H1 (cell line): Measurements from ENCODE around the gene FHAD1. TPM values are rescaled to one million over a fixed set of nuclear protein-coding genes. Genes with fewer than 3 reads are reported as not detected.

ENCODE experiments used
- CTCF ChIA-PET: fragments of 300-600 bp; sonication (Branson Sonifier 250); formaldehyde crosslinking; loops from one replicate; lab custom pipeline; 2021; ENCODE audit not compliant: partially characterized antibody; lab: Charles Lee
- POLR2A ChIA-PET: fragments of 300-600 bp; sonication (Branson Sonifier 250); formaldehyde crosslinking; loops from one replicate; lab custom pipeline; 2021; ENCODE audit warnings: inconsistent platforms; ENCODE audit not compliant: partially characterized antibody; lab: Charles Lee
- DNase-seq, 2 experiments: peaks; one replicate each; pipeline versions ENCODE4 v3.0.0 to v3.0.0-alpha.2; 2010 to 2022; ENCODE audit warnings: low spot score in 2 of 2, low read depth in 1 of 2, mixed read lengths in 1 of 2
- FAIRE-seq: peaks from 2 replicates; lab custom pipeline; 2011; peaks lifted over from hg19 to GRCh38; lab: Jason Lieb, UNC
- H2AFZ ChIP-seq: 2 replicates; pipeline ENCODE4 v1.8.1; 2012; ENCODE audit warnings: low read length, inconsistent platforms
- H2AK5ac ChIP-seq: 2 replicates; pipeline ENCODE4 v1.6.1; 2013; ENCODE audit warnings: low read depth, low read length
- H2BK120ac ChIP-seq: replicated peaks from 2 replicates; pipeline ENCODE3; 2013; ENCODE audit warnings: low read depth, low read length, inconsistent platforms
- H2BK12ac ChIP-seq: 2 replicates; pipeline ENCODE4 v1.6.1; 2013; ENCODE audit warnings: low read depth, low read length
- H2BK15ac ChIP-seq: 2 replicates; pipeline ENCODE4 v1.6.1; 2013; ENCODE audit warnings: low read length
- H2BK20ac ChIP-seq: 2 replicates; pipeline ENCODE4 v1.6.1; 2013; ENCODE audit warnings: low read length
- H2BK5ac ChIP-seq: 2 replicates; pipeline ENCODE4 v1.6.1; 2013; ENCODE audit warnings: low read depth, low read length
- H3K14ac ChIP-seq: 2 replicates; pipeline ENCODE4 v1.6.1; 2013; ENCODE audit warnings: inconsistent platforms; ENCODE audit not compliant: insufficient read length
- H3K18ac ChIP-seq: 2 replicates; pipeline ENCODE4 v1.6.1; 2013; ENCODE audit warnings: low read length; ENCODE audit errors: extremely low read depth
- H3K23ac ChIP-seq: 2 replicates; pipeline ENCODE4 v1.6.1; 2013; ENCODE audit warnings: inconsistent platforms; ENCODE audit not compliant: insufficient read length
- H3K23me2 ChIP-seq: 2 replicates; pipeline ENCODE4 v1.6.1; 2013; ENCODE audit warnings: low read depth, low read length
- H3K27ac ChIP-seq: 2 replicates; pipeline ENCODE4 v1.6.1; 2011; ENCODE audit warnings: low read depth, low read length, inconsistent platforms
- H3K27me3 ChIP-seq, 4 experiments: replicated peaks in 1 of 4; 1 replicate in 1 of 4; 2 replicates in 3 of 4; pipeline versions ENCODE4 v1.6.1 to v1.8.1; 2011 to 2013; ENCODE audit warnings: low read length in 3 of 4, mild to moderate bottlenecking in 3 of 4, inconsistent platforms in 2 of 4, mixed read lengths in 2 of 4, moderate library complexity in 1 of 4; ENCODE audit not compliant: control insufficient read depth in 3 of 4, insufficient read depth in 3 of 4; ENCODE audit errors: extremely low read depth in 1 of 4
- H3K36me3 ChIP-seq, 4 experiments: 2 replicates each; pipeline versions ENCODE4 v1.6.1 to v1.8.1; 2011 to 2013; ENCODE audit warnings: mild to moderate bottlenecking in 4 of 4, low read length in 3 of 4, moderate library complexity in 2 of 4, control low read depth in 1 of 4, inconsistent platforms in 1 of 4; ENCODE audit not compliant: insufficient read depth in 4 of 4, control insufficient read depth in 2 of 4
- H3K4ac ChIP-seq: replicated peaks from 2 replicates; pipeline ENCODE3; 2013; ENCODE audit warnings: low read length, low read depth, mixed read lengths, inconsistent platforms; ENCODE audit not compliant: insufficient read length
- H3K4me1 ChIP-seq, 4 experiments: replicated peaks in 1 of 4; 1 replicate in 1 of 4; 2 replicates in 3 of 4; pipeline versions ENCODE4 v1.6.1 to v1.8.1; 2011 to 2013; ENCODE audit warnings: low read length in 3 of 4, inconsistent platforms in 2 of 4, mixed read lengths in 1 of 4; ENCODE audit not compliant: insufficient read depth in 4 of 4, control insufficient read depth in 3 of 4
- H3K4me2 ChIP-seq, 2 experiments: 2 replicates each; pipeline versions ENCODE4 v1.6.1 to v1.8.1; 2011 to 2013; ENCODE audit warnings: low read depth in 2 of 2, low read length in 2 of 2, control low read depth in 1 of 2, inconsistent platforms in 1 of 2, mild to moderate bottlenecking in 1 of 2; ENCODE audit not compliant: insufficient read depth in 1 of 2
- H3K4me3 ChIP-seq, 4 experiments: fragments of 200-600, 300-600 bp in 1 of 4; sonication (generic), shearing (Covaris generic), sonication (Bioruptor Twin) in 1 of 4; 2 replicates each; pipeline versions ENCODE4 v1.5.1 to v1.8.1; 2011 to 2016; ENCODE audit warnings: low read length in 4 of 4, low read depth in 3 of 4, control low read depth in 2 of 4, inconsistent platforms in 2 of 4, mild to moderate bottlenecking in 2 of 4, mixed read lengths in 1 of 4, moderate library complexity in 1 of 4; ENCODE audit not compliant: insufficient read depth in 2 of 4; ENCODE audit errors: extremely low read depth in 1 of 4
- H3K56ac ChIP-seq: replicated peaks from 2 replicates; pipeline ENCODE3; 2013; ENCODE audit warnings: low read depth, mild to moderate bottlenecking, mixed read lengths, low read length, inconsistent platforms; ENCODE audit not compliant: insufficient read length
- H3K79me1 ChIP-seq: 2 replicates; pipeline ENCODE4 v1.6.1; 2013; ENCODE audit warnings: low read depth, low read length, control low read depth
- H3K79me2 ChIP-seq, 2 experiments: 2 replicates each; pipeline versions ENCODE4 v1.6.1 to v1.8.1; 2012 to 2013; ENCODE audit warnings: low read length in 2 of 2, mild to moderate bottlenecking in 2 of 2, inconsistent platforms in 1 of 2; ENCODE audit not compliant: insufficient read depth in 2 of 2, control insufficient read depth in 1 of 2
- H3K9ac ChIP-seq, 4 experiments: replicated peaks in 1 of 4; 1 replicate in 1 of 4; 2 replicates in 3 of 4; pipeline versions ENCODE4 v1.6.1 to v1.8.1; 2011 to 2013; ENCODE audit warnings: low read depth in 3 of 4, low read length in 3 of 4, control low read depth in 2 of 4, mild to moderate bottlenecking in 2 of 4, moderate library complexity in 2 of 4, inconsistent platforms in 1 of 4; ENCODE audit errors: extremely low read depth in 1 of 4
- H3K9me3 ChIP-seq, 2 experiments: 2 replicates each; pipeline versions ENCODE4 v1.6.1 to v1.8.1; 2012 to 2013; ENCODE audit warnings: mild to moderate bottlenecking in 2 of 2, moderate library complexity in 2 of 2, control low read depth in 1 of 2, inconsistent platforms in 1 of 2, low read depth in 1 of 2, low read length in 1 of 2, mixed read lengths in 1 of 2; ENCODE audit not compliant: insufficient read depth in 2 of 2
- H4K20me1 ChIP-seq, 2 experiments: replicated peaks in 1 of 2; 2 replicates each; pipeline versions ENCODE3 to v1.8.1; 2011 to 2013; ENCODE audit warnings: inconsistent platforms in 2 of 2, low read length in 2 of 2, mild to moderate bottlenecking in 1 of 2; ENCODE audit not compliant: insufficient read depth in 2 of 2, control insufficient read depth in 1 of 2
- H4K5ac ChIP-seq: 2 replicates; pipeline ENCODE4 v1.6.1; 2013; ENCODE audit warnings: low read length, low read depth, mixed read lengths, inconsistent platforms; ENCODE audit not compliant: insufficient read length
- H4K8ac ChIP-seq: 2 replicates; pipeline ENCODE4 v1.8.0; 2013; ENCODE audit warnings: mild to moderate bottlenecking, moderate library complexity, low read length, inconsistent platforms; ENCODE audit not compliant: insufficient read depth; ENCODE audit errors: extremely low read depth
- H4K91ac ChIP-seq: replicated peaks from 2 replicates; pipeline ENCODE3; 2013; ENCODE audit warnings: low read length, mixed read lengths, inconsistent platforms; ENCODE audit not compliant: insufficient read length
- CBX5 ChIP-seq: fragments of 300-800, 300-1000 bp; sonication (generic); IDR thresholded peaks from 2 replicates; pipeline ENCODE4 v1.7.1; 2016; ENCODE audit warnings: antibody characterized with exemption, low read length, low read depth
- EP300 ChIP-seq, 2 experiments: IDR thresholded peaks; 1 replicate in 1 of 2; 2 replicates in 1 of 2; pipeline ENCODE4 v1.6.1; 2011 to 2012; ENCODE audit warnings: low read depth in 2 of 2, low read length in 2 of 2, mild to moderate bottlenecking in 2 of 2, borderline replicate concordance in 1 of 2, inconsistent platforms in 1 of 2, moderate library complexity in 1 of 2
- EZH2 ChIP-seq: fragments of 200-600 bp; sonication (generic); IDR thresholded peaks from 2 replicates; pipeline ENCODE4 v1.7.1; 2012; ENCODE audit warnings: low read depth, mild to moderate bottlenecking, moderate library complexity, low read length, inconsistent platforms; ENCODE audit not compliant: severe bottlenecking
- KDM5A ChIP-seq: fragments of 200-600 bp; IDR thresholded peaks from 2 replicates; pipeline ENCODE4 v1.7.1; 2012; ENCODE audit warnings: mild to moderate bottlenecking, low read length, inconsistent platforms, mixed read lengths
- PHF8 ChIP-seq: fragments of 200-600 bp; sonication (generic); conservative IDR thresholded peaks from 2 replicates; pipeline ENCODE4 v1.7.1; 2012; ENCODE audit warnings: low read depth, mild to moderate bottlenecking, inconsistent platforms, low read length, moderate library complexity
- POU5F1 ChIP-seq: IDR thresholded peaks from 2 replicates; pipeline ENCODE4 v1.6.1; 2011; ENCODE audit warnings: low read depth, mild to moderate bottlenecking, low read length, moderate library complexity
- SAP30 ChIP-seq: fragments of 300-600 bp; sonication (generic); IDR thresholded peaks from 2 replicates; pipeline ENCODE4 v1.7.1; 2012; ENCODE audit warnings: low read length, moderate library complexity, mild to moderate bottlenecking, inconsistent platforms; ENCODE audit not compliant: insufficient read depth, insufficient replicate concordance
- SP4 ChIP-seq: IDR thresholded peaks from 2 replicates; pipeline ENCODE4 v1.6.1; 2012; ENCODE audit warnings: low read length, inconsistent platforms
- SUZ12 ChIP-seq: fragments of 200-600 bp; sonication (generic); IDR thresholded peaks from 2 replicates; pipeline ENCODE4 v1.6.1; 2012; ENCODE audit warnings: mild to moderate bottlenecking, inconsistent platforms, low read length, moderate library complexity, mixed read lengths
- TAF7 ChIP-seq: optimal IDR thresholded peaks from 2 replicates; pipeline ENCODE3; 2011; ENCODE audit warnings: low read depth, mild to moderate bottlenecking, inconsistent platforms, low read length, moderate library complexity, borderline replicate concordance
- ZNF274 ChIP-seq: IDR thresholded peaks from 2 replicates; pipeline ENCODE4 v1.7.0; 2012; ENCODE audit warnings: low read length, borderline replicate concordance; ENCODE audit errors: extremely low read depth
- WGBS, 2 experiments: shearing (Covaris generic) in 1 of 2; methylation state at CpG; one replicate each; pipeline versions ENCODE4 v1.1.6 to v1.1.7; 2013 to 2015; ENCODE audit warnings: low lambda C conversion rate in 2 of 2, mixed read lengths in 2 of 2, inconsistent platforms in 1 of 2, low coverage in 1 of 2, missing lambda C conversion rate in 1 of 2; ENCODE audit not compliant: insufficient replicate concordance in 2 of 2, insufficient coverage in 1 of 2, insufficient read length in 1 of 2; ENCODE audit errors: extremely low coverage in 1 of 2, missing lambda C conversion rate in 1 of 2; 5-methylcytosine and 5-hydroxymethylcytosine counted together
- polyA plus RNA-seq, 7 experiments: library from polyadenylated mRNA; depleted of rRNA in 3 of 7; stranded (reverse) in 5 of 7; unstranded in 2 of 7; fragments of >200 nt in 5 of 7; fragments of 200-250 nt in 2 of 7; gene quantifications; 1 replicate in 5 of 7; 2 replicates in 1 of 7; 4 replicates in 1 of 7; pipeline versions ENCODE4 v1.2.1 to v1.2.3, GENCODE V29; 2011 to 2013; ENCODE audit warnings: missing spikeins in 2 of 7, mixed read lengths in 2 of 7
- total RNA-seq: library from RNA; stranded (reverse); fragmentation: NEBNext Ultra II Directional; extraction: Animal tissue kit (Norgen Biotek cat#: 25700); gene quantifications from 2 replicates; pipeline ENCODE4 v1.2.1, GENCODE V29; 2021

FHAD1 gene
- total and polyA plus RNA-seq, 2 of the 8 experiments (the other 6 are each of a cell fraction or from before 2014, with no cell fraction given), result 0.39 to 0.69 TPM

GRCh38 chr1:15210651-15211375 is 36.2 kb upstream of the FHAD1 start:
- H3K79me2 ChIP-seq, result peaks cover 0 to 3% of the 10 kb centered on the region in 2 experiments; a peak in 2 of 4 replicates
- peaks cover 17 to 38% (median 19%) of the 10 kb centered on the region in 4 experiments for H3K4me1 ChIP-seq
- POLR2A ChIA-PET, result interaction anchor here (0.6 to 1.5 kb wide), 2 partner anchors 10 to 128 kb away, joined by 3 read pairs; no protein-coding TSS in a partner anchor
- TF ChIP-seq PHF8 (no peak), SAP30 (no peak), KDM5A (no peak), EZH2 (no peak), TAF7 (no peak), SP4 (no peak), SUZ12 (no peak), CBX5 (no peak), POU5F1 (no peak), EP300 (IDR thresholded peaks at IDR 0.05; ENCODE audit: borderline replicate concordance in 1 of 2, low read depth in 2 of 2, low read length in 2 of 2) (no peak), ZNF274 (no peak)

More at GRCh38 chr1:15210651-15211375, 36.2 kb upstream of the FHAD1 start:
- Histone ChIP-seq H3K4me2 (no peak overlapping the region), H3K9me3 (no peaks in the 10 kb centered on the region), H2BK15ac (no peak overlapping the region), H3K56ac (no peak overlapping the region), H3K27me3 (no peaks in the 10 kb centered on the region), H4K8ac (no peak overlapping the region), H2BK120ac (no peak overlapping the region), H2BK5ac (no peak overlapping the region), H3K36me3 (no peaks in the 10 kb centered on the region; a peak in 2 of 8 replicates), H2BK12ac (no peak overlapping the region), H3K4ac (no peak overlapping the region), H3K23ac (no peak overlapping the region), H3K27ac (no peak overlapping the region), H2BK20ac (no peak overlapping the region), H3K4me3 (no peak overlapping the region), H4K91ac (no peak overlapping the region), H3K9ac (no peak overlapping the region), H3K79me1 (no peaks in the 10 kb centered on the region), H3K14ac (no peak overlapping the region), H4K20me1 (peaks cover 0 to 4% of the 10 kb centered on the region in 2 experiments), H3K18ac (no peak overlapping the region), H2AFZ (no peak overlapping the region), H4K5ac (no peak overlapping the region), H3K23me2 (peaks cover 9% of the 10 kb centered on the region), H2AK5ac (no peak overlapping the region)
- FAIRE-seq (no peak), DNase-seq (no peak)
- CTCF ChIA-PET, result interaction anchor here (0.9 to 2.4 kb wide), 8 partner anchors 10 to 82 kb away, joined by 3 to 6 read pairs (median 4); no protein-coding TSS in a partner anchor
- 86% methylated on average over 7 of the region's 7 CpGs; no CpG with 5 or more reads in 1 of the 2 experiments for WGBS, 2 experiments
